Fibroblast of skin of abdomen (primary cell): ENCODE results near the gene CISTR.

ENCODE experiments used
- DNase-seq: peaks from one replicate; pipeline ENCODE4 v3.0.0-alpha.2; 2013

CISTR gene

GRCh38 chr12:53743266-53744129 lies 8.3 kb downstream of the CISTR start:
- DNase-seq: peak; percentile 57

GRCh38 chr12:53740130-53740491 lies 11.7 kb downstream of the CISTR start:
- DNase-seq: no peak

GRCh38 chr12:53739214-53740129 lies 12.3 kb downstream of the CISTR start:
- DNase-seq: peak; percentile 48

GRCh38 chr12:53738406-53739213 lies 13.2 kb downstream of the CISTR start:
- DNase-seq: no peak

GRCh38 chr12:53737951-53738405 lies 13.8 kb downstream of the CISTR start:
- no peak for DNase-seq

- DNase-seq: no peak
Measured at GRCh38 chr12:53737093-53737808, 14.5 kb downstream of the CISTR start.

GRCh38 chr12:53736592-53736991 lies 15.2 kb downstream of the CISTR start:
- DNase-seq: no peak

- no peak for DNase-seq
Measured at GRCh38 chr12:53735556-53735955, 16.2 kb downstream of the CISTR start.

GRCh38 chr12:53734425-53734824 lies 17.4 kb downstream of the CISTR start:
- DNase-seq: no peak

- no peak for DNase-seq
Measured at GRCh38 chr12:53733807-53734200, 18.0 kb downstream of the CISTR start.

- peak; percentile 31 for DNase-seq
Measured at GRCh38 chr12:53733051-53733806, 18.6 kb downstream of the CISTR start.

GRCh38 chr12:53729644-53730043 lies 22.1 kb downstream of the CISTR start:
- DNase-seq: no peak

GRCh38 chr12:53728206-53728605 lies 23.6 kb downstream of the CISTR start:
- DNase-seq: no peak

GRCh38 chr12:53727310-53728041 lies 24.3 kb downstream of the CISTR start, which contains the start of gene CALCOCO1:
Gene CALCOCO1 (minus strand): TSS chr12:53727452. CDS start chr12:53725242, 2,210 bp downstream.
- DNase-seq: peak; percentile 98

- peak; percentile 22 for DNase-seq
Measured at GRCh38 chr12:53726946-53727309, 24.9 kb downstream of the CISTR start.

GRCh38 chr12:53726341-53726740 lies 25.4 kb downstream of the CISTR start:
- DNase-seq: no peak

GRCh38 chr12:53725824-53726223 lies 26.0 kb downstream of the CISTR start:
- DNase-seq: peak; percentile 45

- DNase-seq: no peak
Measured at GRCh38 chr12:53722450-53723041, 29.2 kb downstream of the CISTR start.

- DNase-seq: no peak
Measured at GRCh38 chr12:53720946-53721345, 30.8 kb downstream of the CISTR start.

GRCh38 chr12:53719649-53720048 lies 32.1 kb downstream of the CISTR start:
- DNase-seq: no peak
